Measurements from ENCODE around the gene BHLHA15.

Gene BHLHA15

GRCh38 chr7:98224701-98225181 is 13.5 kb downstream of the BHLHA15 start:
- no peak overlapping the region for H3K27ac ChIP-seq (replicated peaks)
- TF ChIP-seq SPI1 (IDR thresholded peaks at IDR 0.05; ENCODE audit: borderline replicate concordance, low read depth) (no peak), GABPA (IDR thresholded peaks at IDR 0.05; ENCODE audit: low read depth) (no peak), REST (IDR thresholded peaks at IDR 0.05; ENCODE audit: insufficient replicate concordance, low read depth) (no peak), POLR2AphosphoS5 (IDR thresholded peaks at IDR 0.05; ENCODE audit: low read depth) (no peak)
- no peak overlapping the region for H3K4me3 ChIP-seq (replicated peaks; ENCODE audit: insufficient read depth, low read length)
- DNase-seq (ENCODE audit: low read depth in 1 of 2, low spot score in 1 of 2) = no peak
- H3K27me3 ChIP-seq (ENCODE audit: insufficient read depth, poor library complexity, severe bottlenecking) = no peaks in the 10 kb centered on the region

- TF ChIP-seq SPI1 (IDR thresholded peaks at IDR 0.05; ENCODE audit: borderline replicate concordance, low read depth) = no peak
- TF ChIP-seq REST (IDR thresholded peaks at IDR 0.05; ENCODE audit: insufficient replicate concordance, low read depth) = no peak
- no peak for TF ChIP-seq GABPA (IDR thresholded peaks at IDR 0.05; ENCODE audit: low read depth)
- no peak for TF ChIP-seq CTCF (IDR thresholded peaks at IDR 0.05; ENCODE audit: insufficient read depth, low read length)
- TF ChIP-seq POLR2AphosphoS5 (IDR thresholded peaks at IDR 0.05; ENCODE audit: low read depth) = no peak
- H3K27ac ChIP-seq (replicated peaks) = no peak overlapping the region
- DNase-seq (ENCODE audit: low read depth in 1 of 2, low spot score in 1 of 2) = no peak
Observed at GRCh38 chr7:98225913-98226614, 14.8 kb downstream of the BHLHA15 start.

GRCh38 chr7:98227939-98228338 is 16.7 kb downstream of the BHLHA15 start:
- no peak for TF ChIP-seq GABPA (IDR thresholded peaks at IDR 0.05; ENCODE audit: low read depth)
- no peak for TF ChIP-seq REST (IDR thresholded peaks at IDR 0.05; ENCODE audit: insufficient replicate concordance, low read depth)
- no peak for TF ChIP-seq CTCF (IDR thresholded peaks at IDR 0.05; ENCODE audit: insufficient read depth, low read length)
- no peak for TF ChIP-seq POLR2AphosphoS5 (IDR thresholded peaks at IDR 0.05; ENCODE audit: low read depth)
- no peak for TF ChIP-seq SPI1 (IDR thresholded peaks at IDR 0.05; ENCODE audit: borderline replicate concordance, low read depth)
- Histone ChIP-seq H3K4me3 (replicated peaks; ENCODE audit: insufficient read depth, low read length) (no peak overlapping the region), H3K27ac (replicated peaks) (no peak overlapping the region), H3K27me3 (ENCODE audit: insufficient read depth, poor library complexity, severe bottlenecking) (no peaks in the 10 kb centered on the region)
- no peak for DNase-seq (ENCODE audit: low read depth in 1 of 2, low spot score in 1 of 2)

More at GRCh38 chr7:98225913-98226614, 14.8 kb downstream of the BHLHA15 start:
- Histone ChIP-seq H3K4me3 (replicated peaks; ENCODE audit: insufficient read depth, low read length) (no peak overlapping the region), H3K27me3 (ENCODE audit: insufficient read depth, poor library complexity, severe bottlenecking) (no peaks in the 10 kb centered on the region)

Measured in HL-60 (cell line).